ENCODE measurements around the gene CHRD. TPM values are rescaled to one million over a fixed set of nuclear protein-coding genes. Genes with fewer than 3 reads are reported as not detected.

Gene CHRD
- total RNA-seq, 1 experiment from 2014 or later, result not detected

DNA sequence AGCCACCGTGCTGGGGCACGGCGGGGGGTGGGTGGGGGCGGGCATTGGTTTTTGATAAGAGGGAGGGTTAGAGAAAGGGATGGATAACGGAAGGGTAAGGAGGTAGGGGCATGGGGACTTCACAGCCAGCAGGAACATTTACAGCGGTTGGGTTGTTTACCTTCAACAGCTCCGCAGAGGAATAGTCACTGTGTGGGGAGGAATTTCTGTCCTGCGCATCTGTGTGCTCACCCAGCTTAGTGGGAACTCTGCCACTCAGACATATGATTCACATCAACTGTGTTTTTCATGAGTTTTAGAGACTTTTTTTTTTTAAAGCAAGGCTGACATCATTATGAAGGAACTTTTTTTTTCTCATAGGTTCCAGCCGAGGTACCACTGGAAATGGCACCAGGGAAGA, 19.6 kb downstream of the CHRD start:
- POLR2A ChIA-PET (ENCODE audit: unreplicated experiment), result no interaction called here
- Histone ChIP-seq H4K20me1 (ENCODE audit: low read length) (no peaks in the 10 kb centered on the region), H3K4me1 (ENCODE audit: insufficient read depth, low read length) (no peaks in the 10 kb centered on the region), H3F3A (ENCODE audit: low read length, unreplicated experiment) (no peaks in the 10 kb centered on the region), H3K9me3 (ENCODE audit: low read length) (no peaks in the 10 kb centered on the region), H3K79me2 (ENCODE audit: low read length) (no peaks in the 10 kb centered on the region), H2AFZ (ENCODE audit: low read length) (no peak overlapping the region), H3K27ac (ENCODE audit: low read length) (no peak overlapping the region), H3K27me3 (ENCODE audit: low read length) (peaks cover 40% of the 10 kb centered on the region), H3K4me3 (ENCODE audit: low read length) (no peak overlapping the region), H3K9me2 (replicated peaks; ENCODE audit: low read length) (no peaks in the 10 kb centered on the region), H3K4me2 (ENCODE audit: low read length) (no peak overlapping the region), H3K36me3 (ENCODE audit: low read depth, low read length) (no peaks in the 10 kb centered on the region), H3K9ac (ENCODE audit: low read length) (no peak overlapping the region)
- DNase-seq (peak; percentile 57), ATAC-seq (peak; percentile 93)
- CTCF ChIA-PET, result interaction anchor here (0.6 to 1.2 kb wide), 2 partner anchors 28 to 349 kb away, joined by 4 to 19 read pairs; no protein-coding TSS in a partner anchor
- no TSS peak for BruUV-seq (replicated peaks)
- no peak for TF ChIP-seq EZH2phosphoT487 (IDR thresholded peaks at IDR 0.05; ENCODE audit: borderline replicate concordance, low read length)
- intact Hi-C loops (cut with micrococcal nuclease), result no loop called here

DNA sequence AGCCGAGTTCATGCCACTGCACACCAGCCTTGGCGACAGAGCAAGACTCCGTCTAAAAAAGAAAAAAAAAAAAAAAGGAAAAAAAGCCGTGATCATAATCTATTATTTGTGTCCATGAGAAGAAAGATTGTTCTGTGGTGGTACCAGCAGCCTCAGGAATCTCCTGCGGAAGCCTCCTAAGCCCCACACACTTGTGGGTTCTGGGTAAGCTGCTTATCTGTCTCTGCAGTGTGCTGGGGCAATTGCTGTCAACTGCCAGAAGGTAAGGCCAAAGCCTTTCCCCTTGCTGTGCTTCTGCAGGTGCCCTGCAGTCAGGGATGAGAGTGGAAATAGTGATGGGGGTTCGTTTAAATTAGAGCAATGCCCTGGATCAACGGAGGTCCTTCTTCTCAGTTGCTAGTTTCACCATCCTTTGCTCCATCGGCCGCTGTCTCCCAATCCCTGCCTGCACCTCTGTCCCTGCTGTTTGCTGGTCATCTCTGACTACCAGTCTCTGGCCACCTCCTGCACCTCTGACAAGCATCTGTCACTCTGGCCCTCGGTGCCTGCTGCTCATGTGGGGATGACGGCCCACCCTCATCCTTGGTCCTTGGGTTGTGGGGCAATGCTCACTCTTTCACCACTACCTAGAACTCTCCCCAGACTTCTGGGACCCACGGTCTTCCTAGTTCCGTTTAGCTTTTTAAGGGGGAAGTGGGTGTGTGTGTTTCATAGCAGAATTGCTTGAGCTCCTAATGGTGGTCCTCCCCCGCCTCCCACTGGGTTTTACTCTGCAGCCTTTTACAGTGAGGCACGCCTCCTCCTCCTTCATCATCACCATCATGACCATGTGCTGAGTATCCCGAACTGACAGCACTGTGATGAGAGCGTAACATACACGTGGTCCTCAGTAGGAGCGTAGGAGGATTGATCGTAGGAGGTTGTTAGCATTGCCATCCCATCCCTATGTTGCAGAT, 25.5 kb downstream of the CHRD start:
- Histone ChIP-seq H3K79me2 (ENCODE audit: low read length) (no peaks in the 10 kb centered on the region), H3K27me3 (ENCODE audit: low read length) (peaks cover 33% of the 10 kb centered on the region), H3K36me3 (ENCODE audit: low read depth, low read length) (no peaks in the 10 kb centered on the region), H2AFZ (ENCODE audit: low read length) (no peak overlapping the region), H3K9me2 (replicated peaks; ENCODE audit: low read length) (no peaks in the 10 kb centered on the region), H3K4me1 (ENCODE audit: insufficient read depth, low read length) (no peaks in the 10 kb centered on the region), H3K27ac (ENCODE audit: low read length) (no peak overlapping the region), H3K9me3 (ENCODE audit: low read length) (no peaks in the 10 kb centered on the region), H3K4me2 (ENCODE audit: low read length) (no peak overlapping the region), H3K4me3 (ENCODE audit: low read length) (no peak overlapping the region), H3K9ac (ENCODE audit: low read length) (no peak overlapping the region), H4K20me1 (ENCODE audit: low read length) (no peaks in the 10 kb centered on the region), H3F3A (ENCODE audit: low read length, unreplicated experiment) (no peaks in the 10 kb centered on the region)
- TF ChIP-seq, protein P1, sequence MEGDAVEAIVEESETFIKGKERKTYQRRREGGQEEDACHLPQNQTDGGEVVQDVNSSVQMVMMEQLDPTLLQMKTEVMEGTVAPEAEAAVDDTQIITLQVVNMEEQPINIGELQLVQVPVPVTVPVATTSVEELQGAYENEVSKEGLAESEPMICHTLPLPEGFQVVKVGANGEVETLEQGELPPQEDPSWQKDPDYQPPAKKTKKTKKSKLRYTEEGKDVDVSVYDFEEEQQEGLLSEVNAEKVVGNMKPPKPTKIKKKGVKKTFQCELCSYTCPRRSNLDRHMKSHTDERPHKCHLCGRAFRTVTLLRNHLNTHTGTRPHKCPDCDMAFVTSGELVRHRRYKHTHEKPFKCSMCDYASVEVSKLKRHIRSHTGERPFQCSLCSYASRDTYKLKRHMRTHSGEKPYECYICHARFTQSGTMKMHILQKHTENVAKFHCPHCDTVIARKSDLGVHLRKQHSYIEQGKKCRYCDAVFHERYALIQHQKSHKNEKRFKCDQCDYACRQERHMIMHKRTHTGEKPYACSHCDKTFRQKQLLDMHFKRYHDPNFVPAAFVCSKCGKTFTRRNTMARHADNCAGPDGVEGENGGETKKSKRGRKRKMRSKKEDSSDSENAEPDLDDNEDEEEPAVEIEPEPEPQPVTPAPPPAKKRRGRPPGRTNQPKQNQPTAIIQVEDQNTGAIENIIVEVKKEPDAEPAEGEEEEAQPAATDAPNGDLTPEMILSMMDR (conservative IDR thresholded peaks at IDR 0.05; ENCODE audit: low read depth, low read length), result no peak
- TF ChIP-seq EZH2phosphoT487 (IDR thresholded peaks at IDR 0.05; ENCODE audit: borderline replicate concordance, low read length) (no peak), EZH2 (IDR thresholded peaks at IDR 0.05; ENCODE audit: low read length, unreplicated experiment) (no peak)
- ATAC-seq (no peak), DNase-seq (no peak)
- intact Hi-C loops (cut with micrococcal nuclease), result no loop called here
- ChIA-PET POLR2A (ENCODE audit: unreplicated experiment) (no interaction called here), CTCF (interaction anchor here (0.5 kb wide), 1 partner anchor 34 kb away, joined by 3 read pairs; no protein-coding TSS in a partner anchor)
- no TSS peak for BruUV-seq (replicated peaks)

DNA sequence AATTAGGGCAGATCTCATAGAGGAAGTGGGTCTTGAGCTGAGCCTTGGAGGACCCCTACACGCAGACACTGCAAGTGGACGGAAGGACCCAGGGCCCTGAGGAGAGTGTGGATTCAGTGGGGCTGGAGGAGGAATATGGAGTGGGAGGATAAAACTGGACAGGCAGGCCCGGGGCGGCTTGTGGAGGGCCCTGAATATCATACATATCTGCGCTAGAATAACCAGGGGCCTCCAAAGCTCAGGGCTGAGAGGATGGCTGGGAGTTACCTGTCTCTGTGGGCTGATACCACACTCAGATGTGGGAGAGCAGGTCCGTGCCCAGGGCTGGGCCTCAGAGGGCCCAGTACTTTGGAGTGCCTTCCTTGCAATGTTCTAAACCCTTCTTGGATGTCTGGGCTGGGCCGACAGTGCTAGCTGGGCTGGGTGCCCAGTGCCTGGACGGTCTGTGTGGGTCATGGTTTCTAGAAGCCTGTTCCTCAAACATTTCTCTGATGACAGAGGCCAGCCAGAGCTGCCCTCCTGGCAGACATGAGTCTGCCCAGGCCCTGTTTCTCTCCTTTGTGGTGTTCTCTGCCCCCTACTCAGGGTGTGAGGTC, 29.6 kb downstream of the CHRD start:
- Histone ChIP-seq H3K4me1 (ENCODE audit: insufficient read depth, low read length) (no peaks in the 10 kb centered on the region), H3K9ac (ENCODE audit: low read length) (no peak overlapping the region), H3K4me3 (ENCODE audit: low read length) (no peak overlapping the region), H3K4me2 (ENCODE audit: low read length) (no peak overlapping the region), H3F3A (ENCODE audit: low read length, unreplicated experiment) (no peaks in the 10 kb centered on the region), H3K79me2 (ENCODE audit: low read length) (no peaks in the 10 kb centered on the region), H4K20me1 (ENCODE audit: low read length) (no peaks in the 10 kb centered on the region), H3K36me3 (ENCODE audit: low read depth, low read length) (no peaks in the 10 kb centered on the region), H3K27me3 (ENCODE audit: low read length) (peaks cover 16% of the 10 kb centered on the region), H3K27ac (ENCODE audit: low read length) (no peak overlapping the region), H2AFZ (ENCODE audit: low read length) (no peak overlapping the region), H3K9me3 (ENCODE audit: low read length) (no peaks in the 10 kb centered on the region), H3K9me2 (replicated peaks; ENCODE audit: low read length) (no peaks in the 10 kb centered on the region)
- BruUV-seq (replicated peaks), result no TSS peak
- no peak for ATAC-seq
- intact Hi-C loops (cut with micrococcal nuclease), result no loop called here
- no peak for DNase-seq
- ChIA-PET POLR2A (ENCODE audit: unreplicated experiment) (no interaction called here), CTCF (interaction anchor here (0.5 to 1.5 kb wide), 2 partner anchors 38 to 140 kb away, joined by 3 to 4 read pairs; no protein-coding TSS in a partner anchor)
- TF ChIP-seq EZH2phosphoT487 (IDR thresholded peaks at IDR 0.05; ENCODE audit: borderline replicate concordance, low read length) (no peak), EZH2 (IDR thresholded peaks at IDR 0.05; ENCODE audit: low read length, unreplicated experiment) (no peak)
- TF ChIP-seq, protein P1 (conservative IDR thresholded peaks at IDR 0.05; ENCODE audit: low read depth, low read length), result no peak
